Dendritic cell treated with granulocyte-macrophage colony-stimulating factor and Interleukin-4, amounts not matched to agents 40 ng/mL and 50 ng/mL, for 4 days (primary cell): Measurements from ENCODE around the gene UBR2.

ENCODE experiments used
- H3K27ac Mint-ChIP-seq: one replicate; pipeline ENCODE4 v1.8.0; 2022; ENCODE audit warnings: mild to moderate bottlenecking, mixed read lengths
- H3K27me3 Mint-ChIP-seq: one replicate; pipeline ENCODE4 v1.8.0; 2022; ENCODE audit warnings: mild to moderate bottlenecking, mixed read lengths
- H3K36me3 Mint-ChIP-seq: one replicate; pipeline ENCODE4 v1.8.0; 2022; ENCODE audit warnings: low read depth, mixed read lengths
- H3K4me1 Mint-ChIP-seq: one replicate; pipeline ENCODE4 v1.8.0; 2022; ENCODE audit warnings: low read depth, mixed read lengths
- H3K4me3 Mint-ChIP-seq: one replicate; pipeline ENCODE4 v1.8.0; 2022; ENCODE audit warnings: mild to moderate bottlenecking, moderate library complexity, mixed read lengths
- H3K9me3 Mint-ChIP-seq: one replicate; pipeline ENCODE4 v1.8.0; 2022; ENCODE audit warnings: mixed read lengths
- intact Hi-C: fragments of 100-400 bp; cut with micrococcal nuclease; formaldehyde crosslinking; loops from one replicate; pipeline ENCODE4 v1.15.0; 2022

Gene UBR2

DNA sequence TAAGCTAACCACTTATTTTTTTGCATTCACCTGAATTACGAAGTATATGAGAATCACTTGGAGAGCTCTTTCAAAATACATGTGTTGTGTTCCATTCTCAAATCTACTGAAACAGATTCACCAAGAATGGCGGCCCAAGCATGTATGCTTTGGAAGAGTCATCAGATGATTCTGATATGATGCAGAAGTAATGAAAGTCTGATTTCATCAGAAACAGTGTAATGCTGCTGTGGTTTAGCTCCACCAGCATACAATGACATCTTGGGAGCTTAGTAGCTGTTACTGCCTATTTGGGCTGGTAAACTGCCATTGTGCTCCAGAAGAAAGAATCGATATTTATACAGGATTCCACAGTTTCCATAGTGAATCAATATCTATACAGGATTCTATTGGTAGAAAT lies 52.9 kb downstream of the UBR2 start:
- H3K36me3 Mint-ChIP-seq, result peaks cover 79% of the 10 kb centered on the region
- intact Hi-C loops, result no loop called here
- no peaks in the 10 kb centered on the region for H3K4me1 Mint-ChIP-seq
- no peak overlapping the region for H3K27ac Mint-ChIP-seq
- no peak overlapping the region for H3K4me3 Mint-ChIP-seq
- no peaks in the 10 kb centered on the region for H3K9me3 Mint-ChIP-seq
- no peaks in the 10 kb centered on the region for H3K27me3 Mint-ChIP-seq

DNA sequence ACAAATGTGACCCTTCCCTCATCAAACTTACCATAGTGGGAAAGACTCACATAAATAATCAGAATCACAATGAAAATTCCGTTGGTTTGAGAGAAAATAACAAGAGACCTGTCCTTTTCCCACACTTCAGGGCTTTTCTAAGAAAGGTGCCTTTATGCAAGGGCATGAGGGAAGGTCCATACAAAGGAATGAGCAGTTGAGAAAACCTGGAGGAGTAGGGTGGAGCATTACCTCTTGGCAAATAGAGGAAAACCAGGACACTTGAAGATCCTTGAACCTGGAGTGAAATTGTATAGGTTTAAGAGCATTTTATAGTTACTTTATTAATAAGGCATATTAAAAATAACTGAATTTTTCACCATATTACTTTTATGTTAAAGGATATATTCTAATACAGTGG lies 54.3 kb downstream of the UBR2 start:
- intact Hi-C loops, result no loop called here
- H3K27me3 Mint-ChIP-seq, result no peaks in the 10 kb centered on the region
- no peak overlapping the region for H3K27ac Mint-ChIP-seq
- H3K36me3 Mint-ChIP-seq, result peaks cover 86% of the 10 kb centered on the region
- no peaks in the 10 kb centered on the region for H3K9me3 Mint-ChIP-seq
- no peak overlapping the region for H3K4me3 Mint-ChIP-seq
- H3K4me1 Mint-ChIP-seq, result no peaks in the 10 kb centered on the region

DNA sequence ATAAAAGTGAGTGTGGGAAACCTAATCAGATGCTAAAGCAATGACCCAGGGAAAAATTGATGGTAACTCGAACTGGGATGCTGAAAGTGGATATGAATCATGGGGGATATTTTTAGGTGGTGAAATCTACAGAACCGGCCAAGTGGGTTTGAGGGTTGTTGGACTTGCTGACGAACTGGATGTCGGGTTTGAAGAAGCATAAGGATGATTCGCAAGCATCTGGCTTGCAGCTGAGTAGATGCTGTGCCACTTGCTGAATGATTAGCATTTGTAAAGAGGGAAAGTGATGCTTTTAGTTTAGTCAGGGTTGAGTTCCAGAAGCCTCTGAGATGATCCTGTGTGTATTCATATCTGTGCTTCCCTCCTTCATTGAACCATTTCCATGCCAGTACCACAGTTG lies 54.9 kb downstream of the UBR2 start:
- Mint-ChIP-seq H3K4me3 (no peak overlapping the region), H3K27me3 (no peaks in the 10 kb centered on the region), H3K27ac (no peak overlapping the region), H3K9me3 (no peaks in the 10 kb centered on the region), H3K36me3 (peaks cover 85% of the 10 kb centered on the region), H3K4me1 (no peaks in the 10 kb centered on the region)
- intact Hi-C loops, result no loop called here

DNA sequence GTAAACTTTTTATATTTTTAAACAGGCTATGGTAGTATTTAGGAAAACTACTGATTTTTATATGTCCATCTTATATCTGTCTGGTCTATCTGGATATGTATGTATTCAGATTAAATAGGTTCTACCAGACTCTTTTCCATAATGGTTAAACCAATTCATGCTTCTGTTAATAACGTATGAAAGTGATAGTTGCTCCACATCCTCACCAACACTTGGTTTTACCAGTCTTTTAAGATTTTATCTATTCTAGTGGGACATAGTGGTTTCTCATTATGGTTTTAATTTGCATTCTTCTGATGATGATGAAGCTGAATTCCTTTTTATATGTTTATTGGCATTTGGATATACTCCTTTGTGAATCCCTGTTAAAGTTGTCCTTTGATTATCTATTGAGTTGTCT lies 56.1 kb downstream of the UBR2 start:
- Mint-ChIP-seq H3K4me3 (no peak overlapping the region), H3K27me3 (no peaks in the 10 kb centered on the region), H3K9me3 (no peaks in the 10 kb centered on the region), H3K27ac (no peak overlapping the region), H3K4me1 (no peaks in the 10 kb centered on the region), H3K36me3 (peaks cover 87% of the 10 kb centered on the region)
- intact Hi-C loops, result no loop called here

DNA sequence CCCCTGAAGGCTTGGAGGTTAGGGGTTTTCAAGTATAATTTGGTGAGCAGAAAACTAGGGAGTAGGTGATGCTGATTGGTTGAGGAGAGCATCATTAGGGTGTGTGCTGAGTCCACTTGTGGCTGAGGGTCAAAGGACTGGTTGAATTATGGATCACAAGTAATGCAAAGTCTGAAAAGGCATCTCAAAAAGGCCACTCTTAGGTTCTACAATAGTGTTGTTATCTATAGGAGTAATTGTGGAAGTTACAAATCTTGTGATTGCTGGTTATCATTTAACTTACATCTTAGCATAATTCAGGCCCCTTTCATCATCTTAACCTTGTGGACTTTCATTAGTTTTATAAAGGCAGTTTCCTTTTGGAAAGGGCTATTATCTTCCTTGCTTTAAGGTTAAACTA lies 60.8 kb downstream of the UBR2 start:
- H3K27me3 Mint-ChIP-seq, result no peaks in the 10 kb centered on the region
- H3K4me1 Mint-ChIP-seq, result no peaks in the 10 kb centered on the region
- no peak overlapping the region for H3K4me3 Mint-ChIP-seq
- no peak overlapping the region for H3K27ac Mint-ChIP-seq
- peaks cover 87% of the 10 kb centered on the region for H3K36me3 Mint-ChIP-seq
- H3K9me3 Mint-ChIP-seq, result no peaks in the 10 kb centered on the region
- intact Hi-C loops, result no loop called here

DNA sequence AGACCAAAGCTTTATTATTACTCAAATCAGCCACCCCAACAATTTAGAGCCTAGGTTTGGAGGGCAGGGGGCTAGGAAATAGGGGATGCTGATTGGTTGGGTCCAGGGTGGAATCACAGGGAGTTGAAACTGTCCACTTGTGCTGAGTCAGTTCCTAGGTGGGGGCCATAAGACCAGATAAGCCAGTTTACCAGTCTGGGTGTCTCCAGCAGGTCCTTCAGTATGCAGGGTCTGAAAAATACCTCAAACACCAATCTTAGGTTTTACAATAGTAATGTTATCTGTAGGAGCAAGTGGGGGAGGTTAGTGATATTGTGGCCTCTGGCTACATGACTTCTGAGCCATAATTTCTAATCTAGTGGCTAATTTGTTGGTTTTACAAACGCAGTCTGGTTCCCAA lies 63.2 kb downstream of the UBR2 start:
- peaks cover 79% of the 10 kb centered on the region for H3K36me3 Mint-ChIP-seq
- intact Hi-C loops, result no loop called here
- no peak overlapping the region for H3K27ac Mint-ChIP-seq
- H3K27me3 Mint-ChIP-seq, result no peaks in the 10 kb centered on the region
- H3K4me1 Mint-ChIP-seq, result no peaks in the 10 kb centered on the region
- H3K4me3 Mint-ChIP-seq, result no peak overlapping the region
- no peaks in the 10 kb centered on the region for H3K9me3 Mint-ChIP-seq

DNA sequence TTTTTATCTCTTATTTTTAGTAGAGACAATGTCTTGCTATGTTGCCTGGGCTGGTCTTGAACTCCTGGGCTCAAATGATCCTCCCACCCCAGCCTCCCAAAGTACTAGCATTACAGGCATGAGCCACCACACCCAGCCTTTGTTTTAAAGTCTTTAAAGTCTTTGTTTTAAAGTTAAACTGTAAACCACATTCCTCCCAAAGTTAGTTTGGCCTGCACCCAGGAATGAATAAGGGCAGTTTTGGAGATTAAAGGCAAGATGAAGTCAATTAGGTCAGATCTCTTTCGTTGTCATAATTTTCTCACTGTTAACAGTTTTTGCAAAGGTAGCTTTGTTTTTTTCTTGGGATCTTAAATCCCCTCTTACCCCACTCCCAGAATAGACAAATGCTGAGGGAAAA lies 63.8 kb downstream of the UBR2 start:
- no peaks in the 10 kb centered on the region for H3K9me3 Mint-ChIP-seq
- H3K27ac Mint-ChIP-seq, result no peak overlapping the region
- no peaks in the 10 kb centered on the region for H3K27me3 Mint-ChIP-seq
- H3K4me1 Mint-ChIP-seq, result no peaks in the 10 kb centered on the region
- peaks cover 80% of the 10 kb centered on the region for H3K36me3 Mint-ChIP-seq
- intact Hi-C loops, result no loop called here
- no peak overlapping the region for H3K4me3 Mint-ChIP-seq

DNA sequence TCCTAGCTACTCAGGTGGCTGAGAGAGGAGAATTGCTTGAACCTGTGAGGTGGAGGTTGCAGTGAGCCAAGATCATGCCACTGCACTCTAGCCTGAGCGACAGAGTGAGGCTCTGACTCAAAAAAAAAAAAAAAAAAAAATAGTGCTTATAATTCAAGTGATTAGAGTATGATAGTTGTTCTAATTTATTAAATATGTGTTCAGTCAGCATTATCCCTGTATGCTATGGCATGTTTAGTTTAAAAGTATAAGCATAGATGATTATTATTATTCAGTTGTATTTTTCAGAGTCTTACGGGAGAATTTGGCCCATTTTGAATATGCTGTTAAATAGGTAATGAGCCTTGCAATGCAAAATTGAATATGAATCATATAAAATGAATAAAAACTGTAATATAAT lies 64.8 kb downstream of the UBR2 start:
- no peaks in the 10 kb centered on the region for H3K4me1 Mint-ChIP-seq
- intact Hi-C loops, result no loop called here
- H3K27me3 Mint-ChIP-seq, result no peaks in the 10 kb centered on the region
- H3K4me3 Mint-ChIP-seq, result no peak overlapping the region
- H3K9me3 Mint-ChIP-seq, result no peaks in the 10 kb centered on the region
- peaks cover 82% of the 10 kb centered on the region for H3K36me3 Mint-ChIP-seq
- H3K27ac Mint-ChIP-seq, result no peak overlapping the region

DNA sequence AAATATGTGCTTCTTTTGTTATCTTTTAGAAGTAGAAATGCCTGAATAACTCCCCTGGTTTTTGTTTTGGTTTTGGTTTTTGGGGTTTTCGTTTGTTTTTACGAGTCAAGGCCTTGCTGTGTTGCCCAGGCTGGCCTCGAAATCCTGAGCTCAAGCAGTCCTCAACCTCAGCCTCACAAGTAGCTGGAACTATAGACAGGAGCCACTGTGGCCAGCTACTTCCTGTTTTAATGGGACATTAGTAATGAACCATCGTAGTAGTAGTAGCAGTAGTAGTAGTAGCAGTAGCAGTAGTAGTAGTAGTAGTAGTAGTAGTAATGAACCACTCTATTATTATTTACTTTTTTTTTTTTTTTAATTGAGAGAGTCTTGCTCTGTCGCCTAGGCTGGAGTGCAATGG lies 66.0 kb downstream of the UBR2 start:
- Mint-ChIP-seq H3K9me3 (no peaks in the 10 kb centered on the region), H3K4me3 (no peak overlapping the region), H3K36me3 (peaks cover 79% of the 10 kb centered on the region), H3K4me1 (no peaks in the 10 kb centered on the region), H3K27me3 (no peaks in the 10 kb centered on the region), H3K27ac (peak overlapping the region; percentile 33)
- intact Hi-C loops, result loop anchor here (10.0 kb wide), 1 partner anchor 55 kb away; no protein-coding TSS in a partner anchor

DNA sequence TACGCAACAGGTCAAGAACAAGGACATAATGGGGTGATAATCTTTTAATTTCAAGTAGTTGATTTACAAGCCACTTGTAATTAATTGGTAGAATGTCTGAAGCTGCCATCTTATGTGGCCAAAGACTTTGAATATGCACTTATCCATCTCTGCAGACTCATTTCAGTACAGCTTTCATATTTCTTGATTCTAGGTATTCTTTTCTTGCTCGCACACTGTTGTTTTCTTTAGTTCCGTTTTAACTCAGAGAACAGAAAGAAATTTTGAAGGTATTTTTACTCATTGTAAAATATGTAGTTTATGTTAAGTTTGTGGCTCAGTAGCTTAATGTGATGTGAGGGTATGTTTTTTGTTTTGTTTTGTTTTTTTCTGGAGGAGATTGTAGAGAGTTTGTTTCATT lies 73.9 kb downstream of the UBR2 start:
- no peaks in the 10 kb centered on the region for H3K9me3 Mint-ChIP-seq
- no peaks in the 10 kb centered on the region for H3K4me1 Mint-ChIP-seq
- H3K36me3 Mint-ChIP-seq, result peaks cover 90% of the 10 kb centered on the region
- no peak overlapping the region for H3K4me3 Mint-ChIP-seq
- H3K27me3 Mint-ChIP-seq, result no peaks in the 10 kb centered on the region
- intact Hi-C loops, result loop anchor here (10.0 kb wide), 1 partner anchor 47 kb away; no protein-coding TSS in a partner anchor
- H3K27ac Mint-ChIP-seq, result no peak overlapping the region

DNA sequence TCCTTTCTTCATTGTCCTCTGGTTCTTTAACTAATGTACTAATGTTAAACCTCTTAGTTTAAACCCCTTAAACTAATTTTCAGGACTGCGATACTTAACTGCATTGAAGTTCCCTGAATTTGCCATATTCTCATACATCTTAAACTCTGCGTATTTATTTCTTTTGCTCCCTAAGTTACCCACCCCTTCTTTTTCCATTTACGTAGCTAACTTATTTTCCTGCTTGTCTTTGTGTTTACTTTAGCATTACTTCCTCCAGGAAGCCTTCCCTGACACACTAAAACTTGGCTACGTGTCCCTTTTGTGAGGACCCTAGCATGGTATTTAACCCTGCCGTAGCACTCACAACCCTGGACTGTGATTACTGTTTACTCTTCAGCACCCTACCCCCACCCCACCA lies 79.0 kb downstream of the UBR2 start:
- Mint-ChIP-seq H3K27me3 (no peaks in the 10 kb centered on the region), H3K9me3 (no peaks in the 10 kb centered on the region), H3K4me1 (no peaks in the 10 kb centered on the region), H3K36me3 (peaks cover 77% of the 10 kb centered on the region), H3K4me3 (no peak overlapping the region), H3K27ac (peak overlapping the region; percentile 8)
- intact Hi-C loops, result no loop called here

DNA sequence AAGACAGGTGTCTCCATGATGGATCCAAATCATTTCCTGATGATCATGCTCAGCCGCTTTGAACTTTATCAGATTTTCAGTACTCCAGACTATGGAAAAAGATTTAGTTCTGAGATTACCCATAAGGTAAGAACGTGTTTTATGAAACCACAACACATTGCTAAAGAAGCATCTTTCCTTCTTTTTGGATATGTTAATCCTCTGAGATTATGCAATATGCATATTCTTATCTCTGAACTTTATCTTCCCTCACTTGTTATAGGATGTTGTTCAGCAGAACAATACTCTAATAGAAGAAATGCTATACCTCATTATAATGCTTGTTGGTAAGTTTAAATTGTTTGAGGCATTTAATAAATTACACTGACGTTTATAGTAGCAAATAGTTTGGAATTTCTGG lies 80.4 kb downstream of the UBR2 start:
- Mint-ChIP-seq H3K9me3 (no peaks in the 10 kb centered on the region), H3K36me3 (peaks cover 77% of the 10 kb centered on the region), H3K27me3 (no peaks in the 10 kb centered on the region), H3K27ac (no peak overlapping the region), H3K4me3 (no peak overlapping the region), H3K4me1 (no peaks in the 10 kb centered on the region)
- intact Hi-C loops, result no loop called here

DNA sequence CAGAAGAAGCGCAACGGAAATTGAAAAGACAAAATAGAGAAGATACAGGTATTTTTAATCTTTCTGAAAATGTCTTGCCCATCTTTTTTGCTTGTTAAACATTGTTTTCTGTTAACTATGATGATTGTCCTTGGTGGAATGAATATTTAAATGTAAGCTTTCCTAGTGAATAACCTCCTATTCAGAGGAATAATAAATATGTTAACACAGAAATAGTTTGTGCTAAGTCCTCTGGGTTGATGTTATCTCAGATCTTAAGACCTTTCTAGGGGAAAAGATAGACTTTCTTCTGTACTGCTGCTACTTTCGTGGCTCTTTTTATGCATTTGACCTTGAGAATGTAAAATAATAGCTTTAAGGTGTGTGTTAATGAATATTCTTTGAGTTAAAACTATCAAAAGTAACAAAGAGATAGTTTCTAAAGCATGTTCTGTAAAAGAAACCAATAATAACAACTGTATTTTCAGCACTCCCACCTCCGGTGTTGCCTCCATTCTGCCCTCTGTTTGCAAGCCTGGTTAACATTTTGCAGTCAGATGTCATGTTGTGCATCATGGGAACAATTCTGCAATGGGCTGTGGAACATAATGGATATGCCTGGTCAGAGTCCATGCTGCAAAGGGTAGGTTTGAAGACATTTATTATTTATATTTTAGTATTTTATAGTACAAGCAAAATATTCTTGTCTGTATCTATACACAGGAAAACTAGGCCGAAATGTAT lies 88.4 kb downstream of the UBR2 start:
- no peak overlapping the region for H3K4me3 Mint-ChIP-seq
- H3K9me3 Mint-ChIP-seq, result no peaks in the 10 kb centered on the region
- no peaks in the 10 kb centered on the region for H3K27me3 Mint-ChIP-seq
- intact Hi-C loops, result no loop called here
- no peak overlapping the region for H3K27ac Mint-ChIP-seq
- peaks cover 86% of the 10 kb centered on the region for H3K36me3 Mint-ChIP-seq
- no peaks in the 10 kb centered on the region for H3K4me1 Mint-ChIP-seq

DNA sequence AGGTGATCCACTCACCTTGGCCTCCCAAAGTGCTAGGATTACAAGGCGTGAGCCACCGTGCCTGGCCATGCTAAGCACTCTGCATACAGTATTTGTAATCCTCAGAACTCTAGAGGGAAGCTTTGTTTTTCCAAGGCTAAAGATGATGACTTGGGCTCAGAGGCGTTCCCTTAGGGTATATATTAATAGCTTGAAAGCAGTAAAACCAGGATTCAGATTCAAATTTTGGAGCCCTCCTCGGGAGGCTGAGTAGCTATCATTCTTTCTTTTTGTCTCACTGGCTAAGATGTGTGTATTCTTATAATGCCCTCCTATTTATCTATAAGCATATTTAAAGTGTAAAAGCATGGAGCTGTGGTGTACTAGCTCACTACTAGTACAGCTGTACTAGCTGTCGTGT lies 90.0 kb downstream of the UBR2 start:
- H3K4me1 Mint-ChIP-seq, result no peaks in the 10 kb centered on the region
- H3K9me3 Mint-ChIP-seq, result no peaks in the 10 kb centered on the region
- intact Hi-C loops, result no loop called here
- peaks cover 92% of the 10 kb centered on the region for H3K36me3 Mint-ChIP-seq
- H3K27ac Mint-ChIP-seq, result no peak overlapping the region
- H3K4me3 Mint-ChIP-seq, result no peak overlapping the region
- H3K27me3 Mint-ChIP-seq, result no peaks in the 10 kb centered on the region

DNA sequence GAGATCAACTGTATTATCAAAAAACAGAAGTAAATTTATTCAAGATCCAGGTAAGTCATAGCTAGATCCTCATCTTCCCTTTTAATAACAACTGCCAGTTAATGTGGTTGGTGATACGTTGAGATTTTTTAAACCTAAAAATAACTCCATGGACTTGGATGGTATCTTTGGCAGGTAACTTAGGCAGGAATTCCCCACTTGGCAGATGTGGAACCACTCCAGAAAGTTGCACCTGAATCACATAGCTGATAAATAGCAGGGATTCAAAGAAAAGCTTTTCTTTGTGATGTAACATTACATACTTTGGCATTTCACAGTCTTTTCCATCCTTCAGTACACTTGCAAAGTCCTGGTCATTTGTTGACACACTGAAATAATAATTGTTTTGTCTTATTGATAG lies 96.0 kb downstream of the UBR2 start:
- no peak overlapping the region for H3K27ac Mint-ChIP-seq
- no peak overlapping the region for H3K4me3 Mint-ChIP-seq
- H3K36me3 Mint-ChIP-seq, result peaks cover 86% of the 10 kb centered on the region
- intact Hi-C loops, result loop anchor here (5.0 kb wide), 1 partner anchor 237 kb away; no protein-coding TSS in a partner anchor
- no peaks in the 10 kb centered on the region for H3K27me3 Mint-ChIP-seq
- H3K4me1 Mint-ChIP-seq, result no peaks in the 10 kb centered on the region
- H3K9me3 Mint-ChIP-seq, result no peaks in the 10 kb centered on the region
